Astrocyte (in vitro differentiated cells and primary cell): ENCODE measurements around the gene ERC1. TPM values are rescaled to one million over a fixed set of nuclear protein-coding genes. Genes with fewer than 3 reads are reported as not detected.

Experiments used
- DNase-seq: peaks from one replicate; pipeline ENCODE4 v3.0.0-alpha.2; 2010; ENCODE audit warnings: low read depth
- FAIRE-seq: peaks from 2 replicates; lab custom pipeline; 2011; peaks lifted over from hg19 to GRCh38; lab: Jason Lieb, UNC
- H2AFZ ChIP-seq: 2 replicates; pipeline ENCODE4 v1.6.0; 2012; ENCODE audit warnings: low read depth, low read length, inconsistent platforms
- H3K27ac ChIP-seq: 2 replicates; pipeline ENCODE4 v1.5.1; 2011; ENCODE audit warnings: low read depth, low read length, inconsistent platforms
- H3K27me3 ChIP-seq: 2 replicates; pipeline ENCODE4 v1.6.0; 2011; ENCODE audit warnings: low read length, inconsistent platforms; ENCODE audit not compliant: insufficient read depth
- H3K36me3 ChIP-seq: 2 replicates; pipeline ENCODE4 v1.5.1; 2011; ENCODE audit warnings: low read length, inconsistent platforms; ENCODE audit not compliant: insufficient read depth
- H3K4me1 ChIP-seq: 2 replicates; pipeline ENCODE4 v1.5.1; 2011; ENCODE audit warnings: low read length, inconsistent platforms; ENCODE audit not compliant: insufficient read depth
- H3K4me2 ChIP-seq: 2 replicates; pipeline ENCODE4 v1.6.0; 2012; ENCODE audit warnings: low read length, inconsistent platforms
- H3K4me3 ChIP-seq: 2 replicates; pipeline ENCODE4 v1.5.1; 2011; ENCODE audit warnings: low read depth, mild to moderate bottlenecking, low read length, inconsistent platforms; ENCODE audit not compliant: insufficient read depth
- H3K79me2 ChIP-seq: 2 replicates; pipeline ENCODE4 v1.6.0; 2012; ENCODE audit warnings: mild to moderate bottlenecking, low read length, inconsistent platforms; ENCODE audit not compliant: insufficient read depth
- H3K9ac ChIP-seq: 2 replicates; pipeline ENCODE4 v1.6.0; 2012; ENCODE audit warnings: mild to moderate bottlenecking, low read length, inconsistent platforms
- H3K9me3 ChIP-seq: 2 replicates; pipeline ENCODE4 v1.5.1; 2012; ENCODE audit warnings: low read depth, mild to moderate bottlenecking, low read length, inconsistent platforms; ENCODE audit not compliant: insufficient read depth
- H4K20me1 ChIP-seq: 2 replicates; pipeline ENCODE4 v1.6.0; 2012; ENCODE audit warnings: low read length, inconsistent platforms; ENCODE audit not compliant: insufficient read depth
- H3K27ac Mint-ChIP-seq: one replicate; pipeline ENCODE4 v1.8.0; 2021; ENCODE audit warnings: mild to moderate bottlenecking, mixed read lengths; ENCODE audit not compliant: unreplicated experiment
- H3K27me3 Mint-ChIP-seq: one replicate; pipeline ENCODE4 v1.8.0; 2021; ENCODE audit warnings: low read depth, mixed read lengths; ENCODE audit not compliant: unreplicated experiment
- H3K36me3 Mint-ChIP-seq: one replicate; pipeline ENCODE4 v1.8.0; 2021; ENCODE audit warnings: low read depth, mixed read lengths; ENCODE audit not compliant: unreplicated experiment
- H3K4me1 Mint-ChIP-seq: one replicate; pipeline ENCODE4 v1.8.0; 2021; ENCODE audit warnings: low read depth, mixed read lengths; ENCODE audit not compliant: unreplicated experiment
- H3K4me3 Mint-ChIP-seq: one replicate; pipeline ENCODE4 v1.8.0; 2021; ENCODE audit warnings: mild to moderate bottlenecking, moderate library complexity, mixed read lengths; ENCODE audit not compliant: unreplicated experiment
- H3K9me3 Mint-ChIP-seq: one replicate; pipeline ENCODE4 v1.8.0; 2021; ENCODE audit warnings: mild to moderate bottlenecking, mixed read lengths; ENCODE audit not compliant: unreplicated experiment
- CTCF ChIP-seq: IDR thresholded peaks from 2 replicates; pipeline ENCODE4 v1.5.1; 2011; ENCODE audit warnings: low read depth, mild to moderate bottlenecking, inconsistent platforms, low read length, moderate library complexity; ENCODE audit not compliant: insufficient read depth
- EZH2 ChIP-seq: IDR thresholded peaks from 2 replicates; pipeline ENCODE4 v1.6.1; 2012; ENCODE audit warnings: mild to moderate bottlenecking, low read length, inconsistent platforms; ENCODE audit not compliant: insufficient read depth
- total RNA-seq: library from RNA; stranded (reverse); gene quantifications from 2 replicates; pipeline ENCODE4 v1.2.1, GENCODE V29; 2021

The ERC1 gene
- total RNA-seq, 1 donor from 2014 or later = 67.1 TPM

- Histone ChIP-seq H2AFZ (no peak overlapping the region), H3K27ac (no peak overlapping the region), H3K36me3 (no peaks in the 10 kb centered on the region), H3K79me2 (no peaks in the 10 kb centered on the region), H3K4me1 (no peaks in the 10 kb centered on the region), H3K4me3 (no peak overlapping the region), H3K9me3 (no peaks in the 10 kb centered on the region), H4K20me1 (peaks cover 7% of the 10 kb centered on the region), H3K4me2 (no peak overlapping the region), H3K9ac (no peak overlapping the region), H3K27me3 (no peaks in the 10 kb centered on the region)
- Mint-ChIP-seq H3K36me3 (peaks cover 10% of the 10 kb centered on the region), H3K27ac (no peak overlapping the region), H3K4me3 (no peak overlapping the region), H3K9me3 (no peaks in the 10 kb centered on the region), H3K4me1 (peaks cover 9% of the 10 kb centered on the region), H3K27me3 (no peaks in the 10 kb centered on the region)
- no peak for FAIRE-seq
- no peak for TF ChIP-seq CTCF
- no peak for TF ChIP-seq EZH2
- DNase-seq = no peak
Measured at GRCh38 chr12:1077036-1077803, 86.2 kb downstream of the ERC1 start.

- peaks cover 10% of the 10 kb centered on the region for H3K36me3 Mint-ChIP-seq
- Histone ChIP-seq H3K4me2 (no peak overlapping the region), H3K4me1 (no peaks in the 10 kb centered on the region), H3K27me3 (no peaks in the 10 kb centered on the region), H3K27ac (no peak overlapping the region), H3K79me2 (no peaks in the 10 kb centered on the region), H3K4me3 (no peak overlapping the region), H3K9me3 (no peaks in the 10 kb centered on the region), H4K20me1 (peaks cover 6% of the 10 kb centered on the region), H2AFZ (no peak overlapping the region), H3K9ac (no peak overlapping the region), H3K36me3 (no peaks in the 10 kb centered on the region)
- TF ChIP-seq EZH2 = no peak
- no peak for TF ChIP-seq CTCF
- no peaks in the 10 kb centered on the region for H3K27me3 Mint-ChIP-seq
- no peak for DNase-seq
- no peak for FAIRE-seq
- H3K27ac Mint-ChIP-seq = no peak overlapping the region
- no peaks in the 10 kb centered on the region for H3K9me3 Mint-ChIP-seq
- peaks cover 9% of the 10 kb centered on the region for H3K4me1 Mint-ChIP-seq
- H3K4me3 Mint-ChIP-seq = no peak overlapping the region
Measured at GRCh38 chr12:1078002-1078401, 87.0 kb downstream of the ERC1 start.
